Measurements from ENCODE around the gene ZNHIT3.

DNA sequence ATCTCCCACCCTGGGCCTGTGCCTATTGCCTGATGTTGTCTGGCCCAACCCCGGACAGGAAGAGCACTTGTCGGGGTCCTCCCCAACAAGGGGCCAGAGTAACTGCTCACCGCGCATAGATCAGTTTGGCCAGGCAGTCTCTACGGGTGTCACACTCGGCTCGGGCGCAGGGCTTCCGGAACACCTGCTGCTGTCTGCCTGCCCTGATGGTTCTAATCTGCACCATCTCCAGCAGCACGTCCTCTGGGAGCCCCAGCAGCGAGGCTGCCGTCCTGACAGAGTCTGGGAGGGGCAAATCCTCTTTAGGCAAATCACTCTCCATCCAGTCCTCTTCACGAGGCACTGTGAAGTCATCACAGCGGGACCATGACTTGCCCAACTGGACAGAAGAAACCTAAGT is 24.2 kb downstream of the ZNHIT3 start:
- TF ChIP-seq, protein P1, sequence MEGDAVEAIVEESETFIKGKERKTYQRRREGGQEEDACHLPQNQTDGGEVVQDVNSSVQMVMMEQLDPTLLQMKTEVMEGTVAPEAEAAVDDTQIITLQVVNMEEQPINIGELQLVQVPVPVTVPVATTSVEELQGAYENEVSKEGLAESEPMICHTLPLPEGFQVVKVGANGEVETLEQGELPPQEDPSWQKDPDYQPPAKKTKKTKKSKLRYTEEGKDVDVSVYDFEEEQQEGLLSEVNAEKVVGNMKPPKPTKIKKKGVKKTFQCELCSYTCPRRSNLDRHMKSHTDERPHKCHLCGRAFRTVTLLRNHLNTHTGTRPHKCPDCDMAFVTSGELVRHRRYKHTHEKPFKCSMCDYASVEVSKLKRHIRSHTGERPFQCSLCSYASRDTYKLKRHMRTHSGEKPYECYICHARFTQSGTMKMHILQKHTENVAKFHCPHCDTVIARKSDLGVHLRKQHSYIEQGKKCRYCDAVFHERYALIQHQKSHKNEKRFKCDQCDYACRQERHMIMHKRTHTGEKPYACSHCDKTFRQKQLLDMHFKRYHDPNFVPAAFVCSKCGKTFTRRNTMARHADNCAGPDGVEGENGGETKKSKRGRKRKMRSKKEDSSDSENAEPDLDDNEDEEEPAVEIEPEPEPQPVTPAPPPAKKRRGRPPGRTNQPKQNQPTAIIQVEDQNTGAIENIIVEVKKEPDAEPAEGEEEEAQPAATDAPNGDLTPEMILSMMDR (conservative IDR thresholded peaks at IDR 0.05; ENCODE audit: low read depth, low read length), result no peak
- TF ChIP-seq MXI1 (IDR thresholded peaks at IDR 0.05; ENCODE audit: borderline replicate concordance, low read depth, low read length) (no peak), POLR2A (IDR thresholded peaks at IDR 0.05; ENCODE audit: low read depth, low read length) (no peak), RAD21 (IDR thresholded peaks at IDR 0.05; ENCODE audit: low read length) (no peak), CEBPB (IDR thresholded peaks at IDR 0.05; ENCODE audit: low read depth, low read length) (no peak), CHD1 (IDR thresholded peaks at IDR 0.05; ENCODE audit: low read depth, low read length) (no peak), MAZ (IDR thresholded peaks at IDR 0.05; ENCODE audit: borderline replicate concordance, low read depth, low read length) (no peak), RCOR1 (IDR thresholded peaks at IDR 0.05; ENCODE audit: insufficient replicate concordance, low read length) (no peak), RFX5 (IDR thresholded peaks at IDR 0.05; ENCODE audit: low read depth, low read length) (no peak), BHLHE40 (IDR thresholded peaks at IDR 0.05; ENCODE audit: low read depth, low read length) (no peak), NFE2L2 (IDR thresholded peaks at IDR 0.05; ENCODE audit: low read depth, low read length) (no peak), SMC3 (IDR thresholded peaks at IDR 0.05; ENCODE audit: low read depth, low read length) (no peak)
- TF ChIP-seq, protein P2, sequence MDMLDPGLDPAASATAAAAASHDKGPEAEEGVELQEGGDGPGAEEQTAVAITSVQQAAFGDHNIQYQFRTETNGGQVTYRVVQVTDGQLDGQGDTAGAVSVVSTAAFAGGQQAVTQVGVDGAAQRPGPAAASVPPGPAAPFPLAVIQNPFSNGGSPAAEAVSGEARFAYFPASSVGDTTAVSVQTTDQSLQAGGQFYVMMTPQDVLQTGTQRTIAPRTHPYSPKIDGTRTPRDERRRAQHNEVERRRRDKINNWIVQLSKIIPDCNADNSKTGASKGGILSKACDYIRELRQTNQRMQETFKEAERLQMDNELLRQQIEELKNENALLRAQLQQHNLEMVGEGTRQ (IDR thresholded peaks at IDR 0.05; ENCODE audit: low read depth, low read length), result no peak
- TF ChIP-seq, protein P3, sequence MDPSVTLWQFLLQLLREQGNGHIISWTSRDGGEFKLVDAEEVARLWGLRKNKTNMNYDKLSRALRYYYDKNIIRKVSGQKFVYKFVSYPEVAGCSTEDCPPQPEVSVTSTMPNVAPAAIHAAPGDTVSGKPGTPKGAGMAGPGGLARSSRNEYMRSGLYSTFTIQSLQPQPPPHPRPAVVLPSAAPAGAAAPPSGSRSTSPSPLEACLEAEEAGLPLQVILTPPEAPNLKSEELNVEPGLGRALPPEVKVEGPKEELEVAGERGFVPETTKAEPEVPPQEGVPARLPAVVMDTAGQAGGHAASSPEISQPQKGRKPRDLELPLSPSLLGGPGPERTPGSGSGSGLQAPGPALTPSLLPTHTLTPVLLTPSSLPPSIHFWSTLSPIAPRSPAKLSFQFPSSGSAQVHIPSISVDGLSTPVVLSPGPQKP (IDR thresholded peaks at IDR 0.05; ENCODE audit: borderline replicate concordance, low read depth, low read length), result no peak

Measured in IMR-90 (cell line).